PC-9 (cell line): ENCODE measurements around the gene LRRC4C.

ENCODE experiments used
- CTCF ChIP-seq: fragments of 200-600 bp; sonication (generic); conservative IDR thresholded peaks from 2 replicates; pipeline ENCODE4 v1.6.1; 2017; ENCODE audit warnings: mixed run types, antibody characterized with exemption, mild to moderate bottlenecking, moderate library complexity
- EZH2 ChIP-seq: fragments of 200-600 bp; sonication (generic); IDR thresholded peaks from 2 replicates; pipeline ENCODE4 v1.8.0; 2017; ENCODE audit warnings: antibody characterized with exemption, low read depth

- TF ChIP-seq CTCF (no peak), EZH2 (no peak)
Measured at GRCh38 chr11:41289408-41289807, 170.0 kb downstream of the LRRC4C start.
